ENCODE data around the gene COG5.
"Not testable (repeated sequence)": the region's sequence is repeated elsewhere in the genome, so short reads cannot be mapped to it uniquely, and the experiment has no call there.

Gene COG5

GRCh38 chr7:107230334-107230733, 333.4 kb downstream of the COG5 start:
- Histone ChIP-seq H3K36me3 (ENCODE audit: control insufficient read depth in 1 of 2, insufficient read depth in 2 of 2, low read length in 2 of 2) (peaks cover 0 to 10% of the 10 kb centered on the region in 2 donors), H3K27me3 (ENCODE audit: control insufficient read depth in 1 of 2, insufficient read depth in 2 of 2, low read length in 2 of 2) (no peaks in the 10 kb centered on the region), H3K27ac (ENCODE audit: low read depth, low read length) (no peak overlapping the region), H3K4me3 (ENCODE audit: low read depth in 1 of 2, low read length in 2 of 2) (no peak overlapping the region), H3K4me1 (ENCODE audit: control insufficient read depth in 1 of 2, insufficient read depth in 2 of 2, low read length in 2 of 2) (no peaks in the 10 kb centered on the region), H3K9me3 (ENCODE audit: control insufficient read depth in 1 of 2, low read length in 2 of 2) (no peaks in the 10 kb centered on the region), H3K9ac (ENCODE audit: low read depth in 1 of 2, low read length in 2 of 2) (no peak overlapping the region)

- Histone ChIP-seq H3K4me3 (ENCODE audit: low read depth in 1 of 2, low read length in 2 of 2) (no peak overlapping the region), H3K9ac (ENCODE audit: low read depth in 1 of 2, low read length in 2 of 2) (no peak overlapping the region), H3K9me3 (ENCODE audit: control insufficient read depth in 1 of 2, low read length in 2 of 2) (no peaks in the 10 kb centered on the region), H3K27ac (ENCODE audit: low read depth, low read length) (no peak overlapping the region), H3K36me3 (ENCODE audit: control insufficient read depth in 1 of 2, insufficient read depth in 2 of 2, low read length in 2 of 2) (peaks cover 0 to 12% of the 10 kb centered on the region in 2 donors), H3K4me1 (ENCODE audit: control insufficient read depth in 1 of 2, insufficient read depth in 2 of 2, low read length in 2 of 2) (no peaks in the 10 kb centered on the region), H3K27me3 (ENCODE audit: control insufficient read depth in 1 of 2, insufficient read depth in 2 of 2, low read length in 2 of 2) (no peaks in the 10 kb centered on the region)
These were observed 335.4 kb downstream of the COG5 start for GRCh38 chr7:107228291-107228690.

- Histone ChIP-seq H3K4me3 (ENCODE audit: low read depth in 1 of 2, low read length in 2 of 2) (no peak overlapping the region), H3K27ac (ENCODE audit: low read depth, low read length) (no peak overlapping the region), H3K9ac (ENCODE audit: low read depth in 1 of 2, low read length in 2 of 2) (no peak overlapping the region), H3K27me3 (ENCODE audit: control insufficient read depth in 1 of 2, insufficient read depth in 2 of 2, low read length in 2 of 2) (no peaks in the 10 kb centered on the region), H3K4me1 (ENCODE audit: control insufficient read depth in 1 of 2, insufficient read depth in 2 of 2, low read length in 2 of 2) (no peaks in the 10 kb centered on the region), H3K36me3 (ENCODE audit: control insufficient read depth in 1 of 2, insufficient read depth in 2 of 2, low read length in 2 of 2) (peaks cover 0 to 14% of the 10 kb centered on the region in 2 donors), H3K9me3 (ENCODE audit: control insufficient read depth in 1 of 2, low read length in 2 of 2) (no peaks in the 10 kb centered on the region)
These were observed 339.1 kb downstream of the COG5 start for GRCh38 chr7:107224374-107225223.

DNA sequence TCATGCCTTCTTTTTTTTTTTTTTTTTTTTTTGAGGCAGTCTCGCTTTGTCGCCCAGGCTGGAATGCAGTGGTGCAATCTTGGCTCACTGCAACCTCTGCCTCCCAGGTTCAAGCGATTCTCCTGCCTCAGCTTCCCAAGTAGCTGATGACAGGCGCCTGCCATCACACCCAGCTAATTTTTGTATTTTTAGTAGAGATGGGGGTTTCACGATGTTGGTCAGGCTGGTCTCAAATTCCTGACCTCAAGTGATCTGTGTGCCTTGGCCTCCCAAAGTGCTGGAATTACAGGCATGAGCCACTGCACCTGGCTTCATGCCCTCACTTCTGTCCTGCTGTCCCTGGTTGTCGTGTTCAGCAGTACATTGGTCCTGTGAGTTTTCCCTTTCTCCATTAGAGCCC, 342.9 kb downstream of the COG5 start:
- H3K27me3 ChIP-seq (ENCODE audit: control insufficient read depth in 1 of 2, insufficient read depth in 2 of 2, low read length in 2 of 2); H3K9me3 ChIP-seq (ENCODE audit: control insufficient read depth in 1 of 2, low read length in 2 of 2); H3K9ac ChIP-seq (ENCODE audit: low read depth in 1 of 2, low read length in 2 of 2); H3K4me1 ChIP-seq (ENCODE audit: control insufficient read depth in 1 of 2, insufficient read depth in 2 of 2, low read length in 2 of 2); H3K4me3 ChIP-seq (ENCODE audit: low read depth in 1 of 2, low read length in 2 of 2); H3K27ac ChIP-seq (ENCODE audit: low read depth, low read length): not testable (repeated sequence)
- H3K36me3 ChIP-seq (ENCODE audit: control insufficient read depth in 1 of 2, insufficient read depth in 2 of 2, low read length in 2 of 2), result peaks cover 0 to 14% of the 10 kb centered on the region in 2 donors

- no peaks in the 10 kb centered on the region for H3K4me1 ChIP-seq (ENCODE audit: control insufficient read depth in 1 of 2, insufficient read depth in 2 of 2, low read length in 2 of 2)
- no peak overlapping the region for H3K9ac ChIP-seq (ENCODE audit: low read depth in 1 of 2, low read length in 2 of 2)
- peaks cover 0 to 14% of the 10 kb centered on the region in 2 donors for H3K36me3 ChIP-seq (ENCODE audit: control insufficient read depth in 1 of 2, insufficient read depth in 2 of 2, low read length in 2 of 2)
- H3K27ac ChIP-seq (ENCODE audit: low read depth, low read length), result no peak overlapping the region
- H3K4me3 ChIP-seq (ENCODE audit: low read depth in 1 of 2, low read length in 2 of 2), result no peak overlapping the region
- H3K27me3 ChIP-seq (ENCODE audit: control insufficient read depth in 1 of 2, insufficient read depth in 2 of 2, low read length in 2 of 2), result no peaks in the 10 kb centered on the region
- no peaks in the 10 kb centered on the region for H3K9me3 ChIP-seq (ENCODE audit: control insufficient read depth in 1 of 2, low read length in 2 of 2)
These were observed 343.4 kb downstream of the COG5 start for GRCh38 chr7:107220356-107220755.

DNA sequence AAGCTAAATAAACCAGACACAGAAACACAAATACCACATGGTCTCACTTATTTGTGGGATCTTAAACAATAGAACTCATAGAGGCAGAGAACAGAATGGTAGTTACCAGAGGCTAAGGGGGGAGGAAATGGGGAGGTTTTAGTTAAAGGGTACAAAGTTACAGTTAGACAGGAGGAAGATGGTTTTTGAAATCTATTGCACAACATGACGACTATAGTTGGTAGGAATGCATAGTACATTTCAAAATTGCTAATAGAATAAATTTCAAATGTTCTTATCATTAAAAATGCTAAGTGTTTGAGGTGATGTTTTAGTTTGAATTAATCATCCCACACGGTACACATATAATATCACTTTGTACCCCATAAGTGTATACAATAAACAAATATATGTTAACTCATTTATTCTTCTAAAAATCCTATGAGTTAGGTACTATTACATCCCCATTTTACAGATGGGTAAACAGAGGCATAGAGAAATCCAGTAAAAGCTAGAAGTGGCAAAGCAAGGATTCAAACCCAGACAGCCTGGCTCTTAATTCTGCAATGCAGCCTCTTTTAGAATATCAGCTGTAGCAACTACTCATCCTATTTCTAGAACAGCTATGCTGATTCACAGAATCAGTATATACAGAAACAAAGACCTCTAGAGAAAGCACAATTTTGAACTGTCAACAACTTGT, 344.0 kb downstream of the COG5 start:
- Histone ChIP-seq H3K27ac (ENCODE audit: low read depth, low read length) (no peak overlapping the region), H3K4me3 (ENCODE audit: low read depth in 1 of 2, low read length in 2 of 2) (no peak overlapping the region), H3K4me1 (ENCODE audit: control insufficient read depth in 1 of 2, insufficient read depth in 2 of 2, low read length in 2 of 2) (no peaks in the 10 kb centered on the region), H3K36me3 (ENCODE audit: control insufficient read depth in 1 of 2, insufficient read depth in 2 of 2, low read length in 2 of 2) (peaks cover 0 to 11% of the 10 kb centered on the region in 2 donors), H3K27me3 (ENCODE audit: control insufficient read depth in 1 of 2, insufficient read depth in 2 of 2, low read length in 2 of 2) (no peaks in the 10 kb centered on the region), H3K9me3 (ENCODE audit: control insufficient read depth in 1 of 2, low read length in 2 of 2) (no peaks in the 10 kb centered on the region), H3K9ac (ENCODE audit: low read depth in 1 of 2, low read length in 2 of 2) (no peak overlapping the region)

DNA sequence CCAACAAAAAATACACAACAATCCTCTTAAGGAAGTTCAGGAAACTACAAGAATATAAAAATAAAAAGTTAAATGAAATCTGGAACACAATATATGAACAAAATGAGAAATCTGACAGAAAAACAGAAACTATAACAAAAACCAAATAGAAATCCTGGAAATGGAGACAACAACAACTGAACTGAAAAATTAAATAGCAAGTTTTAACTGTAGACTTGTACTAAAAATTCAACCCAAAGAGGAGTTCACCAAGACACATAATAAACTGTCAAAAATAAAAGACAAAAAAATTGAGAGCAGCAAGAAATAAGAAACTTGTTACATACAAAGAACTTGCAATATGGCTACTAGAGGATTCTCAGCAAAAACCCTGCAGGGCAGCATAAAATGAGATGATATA, 349.8 kb downstream of the COG5 start:
- no peak overlapping the region for H3K4me3 ChIP-seq (ENCODE audit: low read depth in 1 of 2, low read length in 2 of 2)

GRCh38 chr7:107213193-107213788, 350.4 kb downstream of the COG5 start:
- Histone ChIP-seq H3K4me3 (ENCODE audit: low read depth in 1 of 2, low read length in 2 of 2) (no peak overlapping the region), H3K9ac (ENCODE audit: low read depth in 1 of 2, low read length in 2 of 2) (no peak overlapping the region), H3K27ac (ENCODE audit: low read depth, low read length) (no peak overlapping the region), H3K4me1 (ENCODE audit: control insufficient read depth in 1 of 2, insufficient read depth in 2 of 2, low read length in 2 of 2) (no peaks in the 10 kb centered on the region), H3K36me3 (ENCODE audit: control insufficient read depth in 1 of 2, insufficient read depth in 2 of 2, low read length in 2 of 2) (peaks cover 11 to 21% of the 10 kb centered on the region in 2 donors), H3K9me3 (ENCODE audit: control insufficient read depth in 1 of 2, low read length in 2 of 2) (no peaks in the 10 kb centered on the region), H3K27me3 (ENCODE audit: control insufficient read depth in 1 of 2, insufficient read depth in 2 of 2, low read length in 2 of 2) (no peaks in the 10 kb centered on the region)

More for the DNA sequence above, 349.8 kb downstream of the COG5 start:
- H3K9ac ChIP-seq (ENCODE audit: low read depth in 1 of 2, low read length in 2 of 2), result no peak overlapping the region
- no peaks in the 10 kb centered on the region for H3K4me1 ChIP-seq (ENCODE audit: control insufficient read depth in 1 of 2, insufficient read depth in 2 of 2, low read length in 2 of 2)
- peaks cover 10 to 18% of the 10 kb centered on the region in 2 donors for H3K36me3 ChIP-seq (ENCODE audit: control insufficient read depth in 1 of 2, insufficient read depth in 2 of 2, low read length in 2 of 2)
- H3K27me3 ChIP-seq (ENCODE audit: control insufficient read depth in 1 of 2, insufficient read depth in 2 of 2, low read length in 2 of 2), result no peaks in the 10 kb centered on the region
- no peaks in the 10 kb centered on the region for H3K9me3 ChIP-seq (ENCODE audit: control insufficient read depth in 1 of 2, low read length in 2 of 2)
- H3K27ac ChIP-seq (ENCODE audit: low read depth, low read length), result no peak overlapping the region

- no peaks in the 10 kb centered on the region for H3K4me1 ChIP-seq (ENCODE audit: control insufficient read depth in 1 of 2, insufficient read depth in 2 of 2, low read length in 2 of 2)
- H3K4me3 ChIP-seq (ENCODE audit: low read depth in 1 of 2, low read length in 2 of 2), result no peak overlapping the region
- H3K27me3 ChIP-seq (ENCODE audit: control insufficient read depth in 1 of 2, insufficient read depth in 2 of 2, low read length in 2 of 2), result no peaks in the 10 kb centered on the region
- H3K27ac ChIP-seq (ENCODE audit: low read depth, low read length), result no peak overlapping the region
- no peaks in the 10 kb centered on the region for H3K9me3 ChIP-seq (ENCODE audit: control insufficient read depth in 1 of 2, low read length in 2 of 2)
- H3K36me3 ChIP-seq (ENCODE audit: control insufficient read depth in 1 of 2, insufficient read depth in 2 of 2, low read length in 2 of 2), result peaks cover 11 to 25% of the 10 kb centered on the region in 2 donors
- no peak overlapping the region for H3K9ac ChIP-seq (ENCODE audit: low read depth in 1 of 2, low read length in 2 of 2)
These were observed 351.0 kb downstream of the COG5 start for GRCh38 chr7:107212725-107213124.

DNA sequence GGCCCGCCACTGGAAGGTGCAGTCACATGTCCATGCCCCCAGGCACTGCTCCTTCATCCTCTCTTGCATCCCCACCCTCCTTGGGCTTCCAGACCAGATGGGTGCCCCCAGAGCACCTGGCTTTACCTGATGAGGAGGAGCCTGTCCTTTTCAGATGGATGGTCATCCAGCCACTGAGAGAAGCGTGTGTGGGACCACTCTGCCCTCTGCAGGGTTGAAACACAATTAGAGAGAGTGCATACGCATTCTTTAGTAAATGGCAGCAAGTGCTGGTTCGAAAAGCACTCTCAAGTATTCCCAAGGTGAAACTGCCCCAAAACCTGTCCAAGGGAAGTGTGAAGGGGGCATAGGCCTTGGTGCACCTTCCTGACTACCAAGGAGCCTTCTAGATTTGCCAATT, 353.3 kb downstream of the COG5 start:
- no peaks in the 10 kb centered on the region for H3K9me3 ChIP-seq (ENCODE audit: control insufficient read depth in 1 of 2, low read length in 2 of 2)
- H3K36me3 ChIP-seq (ENCODE audit: control insufficient read depth in 1 of 2, insufficient read depth in 2 of 2, low read length in 2 of 2), result peaks cover 18 to 36% of the 10 kb centered on the region in 2 donors
- H3K4me1 ChIP-seq (ENCODE audit: control insufficient read depth in 1 of 2, insufficient read depth in 2 of 2, low read length in 2 of 2), result no peaks in the 10 kb centered on the region
- no peak overlapping the region for H3K27ac ChIP-seq (ENCODE audit: low read depth, low read length)
- H3K9ac ChIP-seq (ENCODE audit: low read depth in 1 of 2, low read length in 2 of 2), result no peak overlapping the region
- H3K27me3 ChIP-seq (ENCODE audit: control insufficient read depth in 1 of 2, insufficient read depth in 2 of 2, low read length in 2 of 2), result no peaks in the 10 kb centered on the region
- H3K4me3 ChIP-seq (ENCODE audit: low read depth in 1 of 2, low read length in 2 of 2), result no peak overlapping the region

Data from duodenal mucosa (tissue), 2 donors.